Activated CD8-positive, alpha-beta T cell treated with anti-CD3 and anti-CD28 coated beads, Interleukin-2, amount 10 ng/mL, durations not matched to agents 7 days and 5 days (primary cell): ENCODE measurements around the gene HHAT. TPM values are rescaled to one million over a fixed set of nuclear protein-coding genes. Genes with fewer than 3 reads are reported as not detected.

Source experiments
- ATAC-seq: fragments of 150-1000 bp; cut with Tn5 transposase; one replicate; pipeline ENCODE4 v1.10.0; 2021; ENCODE audit warnings: moderate library complexity
- CTCF ChIA-PET: fragments of 350-600 bp; sonication (Branson Sonifier 250); formaldehyde crosslinking; loops from one replicate; lab custom pipeline; 2021; ENCODE audit warnings: antibody characterized with exemption; lab: Charles Lee
- POLR2A ChIA-PET: fragments of 350-600 bp; sonication (Branson Sonifier 250); formaldehyde crosslinking; loops from one replicate; lab custom pipeline; 2021; ENCODE audit warnings: antibody characterized with exemption; lab: Charles Lee
- DNase-seq: peaks from one replicate; pipeline ENCODE4 v3.0.0-alpha.2; 2020
- H3K27ac Mint-ChIP-seq: one replicate; pipeline ENCODE4 v1.8.0; 2021; ENCODE audit warnings: mild to moderate bottlenecking, mixed read lengths
- H3K27me3 Mint-ChIP-seq: one replicate; pipeline ENCODE4 v1.8.0; 2021; ENCODE audit warnings: low read depth, mixed read lengths
- H3K36me3 Mint-ChIP-seq: one replicate; pipeline ENCODE4 v1.8.0; 2021; ENCODE audit warnings: low read depth, mixed read lengths
- H3K4me1 Mint-ChIP-seq: one replicate; pipeline ENCODE4 v1.8.0; 2021; ENCODE audit warnings: low read depth, mixed read lengths
- H3K4me3 Mint-ChIP-seq: one replicate; pipeline ENCODE4 v1.8.0; 2021; ENCODE audit warnings: mild to moderate bottlenecking, mixed read lengths
- H3K9me3 Mint-ChIP-seq: one replicate; pipeline ENCODE4 v1.8.0; 2022; ENCODE audit warnings: mixed read lengths; ENCODE audit not compliant: insufficient read depth
- total RNA-seq, 2 experiments: library from RNA; stranded (reverse); gene quantifications; one replicate each; pipeline ENCODE4 v1.2.3, GENCODE V29; 2021

HHAT gene
- total RNA-seq, 2 experiments from 2014 or later: 0.71 to 0.94 TPM

DNA sequence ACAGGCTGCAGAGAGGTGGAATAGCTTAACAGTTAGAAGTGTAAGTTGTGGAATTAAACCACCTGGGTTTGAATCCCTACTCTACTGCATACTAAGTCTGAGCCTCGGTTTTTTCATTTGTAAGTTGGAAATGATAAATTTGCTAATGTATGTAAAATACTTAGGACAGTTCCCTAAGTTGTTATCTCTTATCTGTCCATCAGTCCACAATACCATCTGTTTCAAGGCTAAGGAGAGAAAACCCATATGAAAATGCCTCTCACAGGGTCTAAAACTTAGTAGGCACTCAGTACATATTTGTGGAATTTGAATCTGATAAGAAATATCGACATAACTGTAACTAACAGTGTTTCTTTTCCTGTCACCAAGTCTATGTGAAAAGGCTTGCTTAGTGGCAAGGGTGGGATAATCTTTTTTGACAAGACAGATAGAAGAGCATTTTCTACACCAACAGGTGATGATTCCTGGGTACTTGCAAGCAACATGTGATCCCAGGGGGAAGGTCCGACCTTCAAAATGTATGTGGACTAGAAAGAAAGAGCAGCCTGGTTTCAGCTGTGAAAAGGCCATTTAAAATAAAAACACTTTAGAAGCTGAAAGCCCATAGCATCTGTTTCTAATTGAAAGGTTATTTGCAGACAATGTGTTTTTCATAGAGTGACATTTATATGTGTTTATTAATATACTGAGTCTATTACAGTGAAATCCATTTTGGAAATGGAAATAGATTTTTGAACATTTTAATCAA is 202.9 kb downstream of the HHAT start:
- DNase-seq (no peak), ATAC-seq (no peak)
- no peak overlapping the region for H3K27ac Mint-ChIP-seq
- CTCF ChIA-PET: no interaction called here
- no peaks in the 10 kb centered on the region for H3K27me3 Mint-ChIP-seq
- H3K36me3 Mint-ChIP-seq: no peaks in the 10 kb centered on the region
- H3K9me3 Mint-ChIP-seq: no peaks in the 10 kb centered on the region
- POLR2A ChIA-PET: no interaction called here
- H3K4me3 Mint-ChIP-seq: no peak overlapping the region
- H3K4me1 Mint-ChIP-seq: no peaks in the 10 kb centered on the region

DNA sequence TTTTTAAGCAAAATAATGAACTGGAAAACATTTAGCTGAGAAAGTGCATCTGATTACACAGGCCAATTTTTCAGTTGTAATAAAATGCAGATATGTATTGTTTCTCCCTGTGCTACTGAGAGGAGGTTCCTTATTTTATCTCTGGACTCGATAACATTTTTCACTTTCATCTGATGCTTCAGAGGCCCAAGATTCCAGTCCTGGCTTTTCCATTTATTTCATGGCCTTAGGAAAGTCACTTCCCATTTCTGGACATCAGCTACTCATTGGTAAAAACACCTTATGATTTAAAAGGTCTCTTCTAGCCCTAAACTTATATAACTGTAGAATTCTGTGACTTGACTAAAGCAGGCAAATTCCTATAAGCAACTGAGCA is 203.5 kb downstream of the HHAT start:
- H3K27me3 Mint-ChIP-seq: no peaks in the 10 kb centered on the region
- no peaks in the 10 kb centered on the region for H3K36me3 Mint-ChIP-seq
- POLR2A ChIA-PET: no interaction called here
- DNase-seq: no peak
- no peak overlapping the region for H3K27ac Mint-ChIP-seq
- no peaks in the 10 kb centered on the region for H3K4me1 Mint-ChIP-seq
- CTCF ChIA-PET: no interaction called here
- no peak overlapping the region for H3K4me3 Mint-ChIP-seq
- no peaks in the 10 kb centered on the region for H3K9me3 Mint-ChIP-seq
- no peak for ATAC-seq

DNA sequence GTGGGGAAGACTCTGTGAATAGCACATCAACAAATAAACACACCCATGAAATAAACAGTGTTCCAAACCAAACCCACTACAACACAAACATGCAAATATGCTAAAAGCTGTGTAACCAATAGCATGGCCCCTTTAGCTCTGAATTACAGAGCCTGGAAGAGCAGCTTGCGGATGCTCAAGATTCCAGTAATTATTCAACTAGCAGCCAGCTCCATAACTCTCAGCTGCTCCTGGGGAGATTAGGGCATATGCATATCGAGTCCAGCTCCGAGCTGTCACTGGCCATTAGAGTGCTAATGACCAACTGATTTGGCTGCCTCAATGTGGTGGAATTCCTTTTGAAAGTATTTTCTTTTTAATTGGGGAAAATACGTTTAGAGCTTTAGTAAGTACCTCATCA is 207.1 kb downstream of the HHAT start:
- H3K27me3 Mint-ChIP-seq: no peaks in the 10 kb centered on the region
- CTCF ChIA-PET: no interaction called here

GRCh38 chr1:210536254-210536961 is 207.7 kb downstream of the HHAT start:
- ATAC-seq (no peak), DNase-seq (no peak)
- no peak overlapping the region for H3K4me3 Mint-ChIP-seq
- no peaks in the 10 kb centered on the region for H3K27me3 Mint-ChIP-seq
- no peaks in the 10 kb centered on the region for H3K36me3 Mint-ChIP-seq
- ChIA-PET CTCF (no interaction called here), POLR2A (no interaction called here)
- no peaks in the 10 kb centered on the region for H3K9me3 Mint-ChIP-seq
- no peaks in the 10 kb centered on the region for H3K4me1 Mint-ChIP-seq
- no peak overlapping the region for H3K27ac Mint-ChIP-seq

More for the DNA sequence above, 207.1 kb downstream of the HHAT start:
- no peaks in the 10 kb centered on the region for H3K36me3 Mint-ChIP-seq
- H3K9me3 Mint-ChIP-seq: no peaks in the 10 kb centered on the region
- no peak overlapping the region for H3K27ac Mint-ChIP-seq
- no peak for ATAC-seq
- DNase-seq: no peak
- H3K4me1 Mint-ChIP-seq: no peaks in the 10 kb centered on the region
- POLR2A ChIA-PET: no interaction called here
- H3K4me3 Mint-ChIP-seq: no peak overlapping the region

DNA sequence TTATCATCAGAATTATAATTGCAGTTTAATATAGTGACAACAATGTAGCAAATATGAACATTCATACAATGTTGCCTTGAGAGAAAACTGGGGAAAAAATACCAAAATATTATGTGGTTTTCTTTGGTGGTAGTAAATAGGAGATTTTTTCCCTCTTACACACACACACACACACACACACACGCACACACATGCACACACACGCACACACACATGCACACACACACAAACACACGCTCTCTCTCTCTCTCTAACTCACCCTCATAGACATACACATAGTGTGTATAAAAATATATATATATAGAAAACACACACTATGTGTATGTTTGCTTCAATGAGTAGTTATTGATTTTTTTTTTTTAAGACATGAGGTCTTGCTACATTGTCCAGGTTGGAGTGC is 211.6 kb downstream of the HHAT start:
- Mint-ChIP-seq H3K4me3 (no peak overlapping the region), H3K27ac (no peak overlapping the region), H3K9me3 (no peaks in the 10 kb centered on the region), H3K4me1 (peaks cover 1% of the 10 kb centered on the region), H3K27me3 (no peaks in the 10 kb centered on the region), H3K36me3 (no peaks in the 10 kb centered on the region)
- no peak for DNase-seq
- no peak for ATAC-seq
- ChIA-PET CTCF (no interaction called here), POLR2A (no interaction called here)

GRCh38 chr1:210541680-210542358 is 213.1 kb downstream of the HHAT start:
- DNase-seq (no peak), ATAC-seq (no peak)
- Mint-ChIP-seq H3K36me3 (no peaks in the 10 kb centered on the region), H3K4me3 (no peak overlapping the region), H3K9me3 (no peaks in the 10 kb centered on the region), H3K27ac (no peak overlapping the region), H3K27me3 (no peaks in the 10 kb centered on the region), H3K4me1 (peaks cover 1% of the 10 kb centered on the region)
- ChIA-PET CTCF (no interaction called here), POLR2A (no interaction called here)

DNA sequence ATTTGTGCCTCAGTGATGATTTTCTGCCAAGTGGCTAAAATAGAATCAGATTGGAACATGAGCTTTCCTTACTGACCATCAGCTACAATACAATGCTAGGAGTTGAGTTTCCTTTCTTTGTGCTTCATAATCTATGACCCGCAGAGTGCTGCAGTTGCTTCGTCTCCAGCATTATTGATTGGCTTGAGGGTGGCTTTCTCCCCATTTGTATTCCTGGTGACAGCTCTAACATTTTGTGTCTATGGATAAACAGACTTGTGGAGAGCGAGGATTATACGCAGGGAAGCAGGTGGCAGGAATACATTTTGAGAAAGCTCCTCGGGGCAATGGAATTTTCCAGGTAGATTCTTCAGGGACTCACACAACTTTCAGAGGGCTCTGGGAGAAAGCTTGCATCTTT is 223.2 kb downstream of the HHAT start:
- ATAC-seq: no peak
- no peaks in the 10 kb centered on the region for H3K36me3 Mint-ChIP-seq
- no peaks in the 10 kb centered on the region for H3K9me3 Mint-ChIP-seq
- CTCF ChIA-PET: interaction anchor here (1.0 kb wide), 1 partner anchor 582 kb away, joined by 4 read pairs; no protein-coding TSS in a partner anchor
- DNase-seq: no peak
- no peaks in the 10 kb centered on the region for H3K4me1 Mint-ChIP-seq
- no peak overlapping the region for H3K27ac Mint-ChIP-seq
- H3K4me3 Mint-ChIP-seq: no peak overlapping the region
- POLR2A ChIA-PET: no interaction called here
- no peaks in the 10 kb centered on the region for H3K27me3 Mint-ChIP-seq

- H3K27me3 Mint-ChIP-seq: peaks cover 5% of the 10 kb centered on the region
- no peaks in the 10 kb centered on the region for H3K9me3 Mint-ChIP-seq
- H3K4me1 Mint-ChIP-seq: no peaks in the 10 kb centered on the region
- H3K36me3 Mint-ChIP-seq: no peaks in the 10 kb centered on the region
- POLR2A ChIA-PET: no interaction called here
- ATAC-seq (no peak), DNase-seq (no peak)
- CTCF ChIA-PET: no interaction called here
- no peak overlapping the region for H3K4me3 Mint-ChIP-seq
- H3K27ac Mint-ChIP-seq: no peak overlapping the region
These were observed 225.0 kb downstream of the HHAT start for GRCh38 chr1:210553711-210554110.

DNA sequence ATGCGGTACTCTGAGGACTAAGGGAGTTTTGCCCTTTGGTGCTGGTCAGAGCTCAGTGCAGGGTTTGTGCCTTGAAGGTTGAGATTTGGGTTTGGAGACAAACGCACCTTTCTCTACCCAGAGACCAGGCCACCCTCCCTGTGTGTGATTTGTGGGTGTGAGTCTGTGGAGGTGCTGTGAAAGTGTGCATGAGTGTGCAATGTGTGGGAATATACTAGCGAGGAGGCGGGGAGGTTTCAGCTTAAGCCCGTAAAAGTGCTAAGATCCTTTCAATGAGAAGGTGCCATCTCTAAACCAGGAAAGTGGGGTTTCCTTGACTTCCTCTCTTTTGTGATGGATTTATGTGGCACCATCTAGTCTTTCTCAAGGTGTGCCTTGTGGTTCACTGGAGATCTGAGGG is 225.7 kb downstream of the HHAT start:
- no peak overlapping the region for H3K27ac Mint-ChIP-seq
- ChIA-PET POLR2A (no interaction called here), CTCF (no interaction called here)
- DNase-seq: no peak
- no peak overlapping the region for H3K4me3 Mint-ChIP-seq
- ATAC-seq: no peak
- H3K36me3 Mint-ChIP-seq: no peaks in the 10 kb centered on the region
- H3K27me3 Mint-ChIP-seq: peaks cover 6% of the 10 kb centered on the region
- no peaks in the 10 kb centered on the region for H3K9me3 Mint-ChIP-seq
- no peaks in the 10 kb centered on the region for H3K4me1 Mint-ChIP-seq

GRCh38 chr1:210556475-210556874 is 227.8 kb downstream of the HHAT start:
- ChIA-PET CTCF (no interaction called here), POLR2A (no interaction called here)
- ATAC-seq (no peak), DNase-seq (no peak)
- Mint-ChIP-seq H3K4me1 (no peaks in the 10 kb centered on the region), H3K36me3 (no peaks in the 10 kb centered on the region), H3K27me3 (peaks cover 6% of the 10 kb centered on the region), H3K9me3 (no peaks in the 10 kb centered on the region), H3K27ac (no peak overlapping the region), H3K4me3 (no peak overlapping the region)

- ChIA-PET POLR2A (no interaction called here), CTCF (no interaction called here)
- H3K4me1 Mint-ChIP-seq: no peaks in the 10 kb centered on the region
- H3K4me3 Mint-ChIP-seq: no peak overlapping the region
- DNase-seq (no peak), ATAC-seq (no peak)
- no peak overlapping the region for H3K27ac Mint-ChIP-seq
- H3K36me3 Mint-ChIP-seq: no peaks in the 10 kb centered on the region
- peaks cover 6% of the 10 kb centered on the region for H3K27me3 Mint-ChIP-seq
- no peaks in the 10 kb centered on the region for H3K9me3 Mint-ChIP-seq
These were observed 228.8 kb downstream of the HHAT start for GRCh38 chr1:210557426-210558077.

GRCh38 chr1:210558302-210558701 is 229.6 kb downstream of the HHAT start:
- ChIA-PET POLR2A (no interaction called here), CTCF (no interaction called here)
- H3K4me1 Mint-ChIP-seq: no peaks in the 10 kb centered on the region
- no peak overlapping the region for H3K4me3 Mint-ChIP-seq
- DNase-seq (no peak), ATAC-seq (no peak)
- no peaks in the 10 kb centered on the region for H3K9me3 Mint-ChIP-seq
- H3K27me3 Mint-ChIP-seq: peaks cover 6% of the 10 kb centered on the region
- no peaks in the 10 kb centered on the region for H3K36me3 Mint-ChIP-seq
- no peak overlapping the region for H3K27ac Mint-ChIP-seq
